Liver (tissue), 3 donors: ENCODE results near the gene COX7A1.

ENCODE experiments used
- CTCF ChIP-seq: fragments of 150-350 bp; IDR thresholded peaks from 2 replicates; pipeline ENCODE4 v1.5.1; 2017; ENCODE audit warnings: improper control_type of control experiment, low read depth, low read length; ENCODE audit not compliant: missing input control
- EGR1 ChIP-seq, 2 donors: IDR thresholded peaks; 2 replicates each; pipeline ENCODE4 v1.6.1; 2016 to 2018; ENCODE audit warnings: antibody characterized with exemption in 2 of 2, low read depth in 2 of 2
- FOXA1 ChIP-seq: IDR thresholded peaks from 2 replicates; pipeline ENCODE4 v1.6.1; 2016; ENCODE audit warnings: antibody characterized with exemption
- FOXA2 ChIP-seq: IDR thresholded peaks from 2 replicates; pipeline ENCODE4 v1.6.1; 2016; ENCODE audit warnings: antibody characterized with exemption
- HNF4A ChIP-seq, 2 donors: conservative IDR thresholded peaks; 2 replicates each; pipeline ENCODE4 v1.6.1; 2016; ENCODE audit warnings: antibody characterized with exemption in 2 of 2, mild to moderate bottlenecking in 2 of 2
- HNF4G ChIP-seq: IDR thresholded peaks from 2 replicates; pipeline ENCODE4 v1.6.1; 2016; ENCODE audit warnings: antibody characterized with exemption
- JUND ChIP-seq, 2 donors: IDR thresholded peaks; 2 replicates each; pipeline ENCODE4 v1.6.1; 2016; ENCODE audit warnings: antibody characterized with exemption in 2 of 2
- RAD21 ChIP-seq, 2 donors: IDR thresholded peaks; 2 replicates each; pipeline ENCODE4 v1.6.1; 2016; ENCODE audit warnings: antibody characterized with exemption in 2 of 2, mild to moderate bottlenecking in 2 of 2
- REST ChIP-seq: IDR thresholded peaks from 2 replicates; pipeline ENCODE4 v1.6.1; 2016; ENCODE audit warnings: antibody characterized with exemption, mild to moderate bottlenecking
- RXRA ChIP-seq, 2 donors: IDR thresholded peaks; 2 replicates each; pipeline ENCODE4 v1.6.1; 2017 to 2018; ENCODE audit warnings: antibody characterized with exemption in 2 of 2, mild to moderate bottlenecking in 1 of 2
- SP1 ChIP-seq: IDR thresholded peaks from 2 replicates; pipeline ENCODE4 v1.6.1; 2018; ENCODE audit warnings: antibody characterized with exemption, mild to moderate bottlenecking
- YY1 ChIP-seq: IDR thresholded peaks from 2 replicates; pipeline ENCODE4 v1.6.1; 2016; ENCODE audit warnings: antibody characterized with exemption, mild to moderate bottlenecking
- TF ChIP-seq, protein P1 (sequence below): IDR thresholded peaks from 2 replicates; pipeline ENCODE4 v1.6.1; 2016; ENCODE audit warnings: antibody characterized with exemption
- TF ChIP-seq, protein P2 (sequence below): IDR thresholded peaks from 2 replicates; pipeline ENCODE4 v1.6.1; 2016; ENCODE audit warnings: antibody characterized with exemption
- donor health status: healthy.
- donor health status: healthy.

GRCh38 chr19:36125557-36125956 is 26.7 kb downstream of the COX7A1 start:
- TF ChIP-seq CTCF, result no peak
- TF ChIP-seq RAD21 (IDR thresholded peaks at IDR 0.05), result no peak
- TF ChIP-seq YY1, result no peak
- no peak for TF ChIP-seq HNF4A (conservative IDR thresholded peaks at IDR 0.05)
- no peak for TF ChIP-seq JUND (IDR thresholded peaks at IDR 0.05)
- TF ChIP-seq REST, result no peak
- TF ChIP-seq FOXA2, result no peak
- TF ChIP-seq FOXA1, result no peak
- TF ChIP-seq RXRA (IDR thresholded peaks at IDR 0.05), result no peak
- TF ChIP-seq SP1, result no peak
- TF ChIP-seq, protein P1, sequence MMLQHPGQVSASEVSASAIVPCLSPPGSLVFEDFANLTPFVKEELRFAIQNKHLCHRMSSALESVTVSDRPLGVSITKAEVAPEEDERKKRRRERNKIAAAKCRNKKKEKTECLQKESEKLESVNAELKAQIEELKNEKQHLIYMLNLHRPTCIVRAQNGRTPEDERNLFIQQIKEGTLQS, result no peak
- TF ChIP-seq EGR1 (IDR thresholded peaks at IDR 0.05; ENCODE audit: low read depth in 2 of 2), result no peak
- TF ChIP-seq, protein P2, sequence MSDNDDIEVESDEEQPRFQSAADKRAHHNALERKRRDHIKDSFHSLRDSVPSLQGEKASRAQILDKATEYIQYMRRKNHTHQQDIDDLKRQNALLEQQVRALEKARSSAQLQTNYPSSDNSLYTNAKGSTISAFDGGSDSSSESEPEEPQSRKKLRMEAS, result no peak
- no peak for TF ChIP-seq HNF4G
